RWPE2 (cell line): ENCODE results near the gene PIK3R5.
"Not testable (repeated sequence)": the region's sequence is repeated elsewhere in the genome, so short reads cannot be mapped to it uniquely, and the experiment has no call there.

ENCODE experiments used
- ATAC-seq: fragments of 200-7000 bp; cut with Tn5 transposase; 3 replicates; pipeline ENCODE4 v1.9.1; 2021; ENCODE audit warnings: low read depth
- DNase-seq: peaks from one replicate; pipeline ENCODE4 v3.0.0-alpha.2; 2020; ENCODE audit warnings: low spot score
- H3K27ac ChIP-seq: fragments of 450-650 bp; 2 replicates; pipeline ENCODE4 v1.5.1; 2017; ENCODE audit warnings: mild to moderate bottlenecking; ENCODE audit not compliant: poor library complexity, severe bottlenecking
- H3K27me3 ChIP-seq: fragments of 250-450 bp; sonication (Bioruptor Pico); 2 replicates; pipeline ENCODE4 v1.5.1; 2021; ENCODE audit warnings: mild to moderate bottlenecking, moderate library complexity; ENCODE audit not compliant: insufficient read depth, poor library complexity, severe bottlenecking
- H3K36me3 ChIP-seq: fragments of 250-450 bp; sonication (Bioruptor Pico); 2 replicates; pipeline ENCODE4 v1.5.1; 2020; ENCODE audit warnings: low read depth, mild to moderate bottlenecking, moderate library complexity
- H3K4me1 ChIP-seq: fragments of 250-450 bp; sonication (Bioruptor Pico); 2 replicates; pipeline ENCODE4 v1.5.1; 2021; ENCODE audit warnings: mild to moderate bottlenecking, moderate library complexity; ENCODE audit not compliant: insufficient read depth, poor library complexity, severe bottlenecking
- H3K4me3 ChIP-seq: fragments of 250-450 bp; sonication (Bioruptor Pico); 2 replicates; pipeline ENCODE4 v1.5.1; 2021; ENCODE audit warnings: mild to moderate bottlenecking, moderate library complexity; ENCODE audit not compliant: severe bottlenecking
- H3K9me3 ChIP-seq: fragments of 250-450 bp; sonication (Bioruptor Pico); 2 replicates; pipeline ENCODE4 v1.5.1; 2021; ENCODE audit warnings: mild to moderate bottlenecking, moderate library complexity; ENCODE audit not compliant: severe bottlenecking
- TF ChIP-seq, protein P1 (sequence below): fragments of 450-650 bp; IDR thresholded peaks from one replicate; pipeline ENCODE4 v1.5.1; 2017; ENCODE audit warnings: mild to moderate bottlenecking, moderate library complexity; ENCODE audit not compliant: poor library complexity, severe bottlenecking

The PIK3R5 gene

DNA sequence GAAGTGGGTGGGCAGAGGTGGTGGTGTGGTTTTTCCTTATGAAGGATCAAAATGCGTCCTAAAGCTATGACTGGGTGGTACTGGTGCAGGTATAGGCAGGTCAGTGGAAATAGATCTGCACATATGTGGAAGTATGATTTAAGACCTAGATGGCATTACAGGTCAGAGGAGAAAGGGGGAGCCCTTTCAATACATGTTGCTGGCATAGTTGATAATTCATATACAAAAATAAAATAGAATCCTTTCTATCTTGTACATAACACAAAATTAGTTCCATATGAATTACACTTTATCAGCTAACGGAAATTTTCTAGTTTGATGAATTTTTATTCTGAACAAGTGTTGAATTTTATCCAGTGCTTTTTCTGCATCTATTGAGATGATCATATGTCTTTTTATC lies 20.8 kb upstream of the PIK3R5 start:
- H3K9me3 ChIP-seq, result peaks cover 3% of the 10 kb centered on the region
- no peaks in the 10 kb centered on the region for H3K4me1 ChIP-seq
- H3K27me3 ChIP-seq, result no peaks in the 10 kb centered on the region
- TF ChIP-seq, protein P1, sequence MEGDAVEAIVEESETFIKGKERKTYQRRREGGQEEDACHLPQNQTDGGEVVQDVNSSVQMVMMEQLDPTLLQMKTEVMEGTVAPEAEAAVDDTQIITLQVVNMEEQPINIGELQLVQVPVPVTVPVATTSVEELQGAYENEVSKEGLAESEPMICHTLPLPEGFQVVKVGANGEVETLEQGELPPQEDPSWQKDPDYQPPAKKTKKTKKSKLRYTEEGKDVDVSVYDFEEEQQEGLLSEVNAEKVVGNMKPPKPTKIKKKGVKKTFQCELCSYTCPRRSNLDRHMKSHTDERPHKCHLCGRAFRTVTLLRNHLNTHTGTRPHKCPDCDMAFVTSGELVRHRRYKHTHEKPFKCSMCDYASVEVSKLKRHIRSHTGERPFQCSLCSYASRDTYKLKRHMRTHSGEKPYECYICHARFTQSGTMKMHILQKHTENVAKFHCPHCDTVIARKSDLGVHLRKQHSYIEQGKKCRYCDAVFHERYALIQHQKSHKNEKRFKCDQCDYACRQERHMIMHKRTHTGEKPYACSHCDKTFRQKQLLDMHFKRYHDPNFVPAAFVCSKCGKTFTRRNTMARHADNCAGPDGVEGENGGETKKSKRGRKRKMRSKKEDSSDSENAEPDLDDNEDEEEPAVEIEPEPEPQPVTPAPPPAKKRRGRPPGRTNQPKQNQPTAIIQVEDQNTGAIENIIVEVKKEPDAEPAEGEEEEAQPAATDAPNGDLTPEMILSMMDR, result peak; percentile 7
- no peaks in the 10 kb centered on the region for H3K36me3 ChIP-seq
- no peak overlapping the region for H3K4me3 ChIP-seq
- DNase-seq (no peak), ATAC-seq (no peak)
- H3K27ac ChIP-seq, result no peak overlapping the region

DNA sequence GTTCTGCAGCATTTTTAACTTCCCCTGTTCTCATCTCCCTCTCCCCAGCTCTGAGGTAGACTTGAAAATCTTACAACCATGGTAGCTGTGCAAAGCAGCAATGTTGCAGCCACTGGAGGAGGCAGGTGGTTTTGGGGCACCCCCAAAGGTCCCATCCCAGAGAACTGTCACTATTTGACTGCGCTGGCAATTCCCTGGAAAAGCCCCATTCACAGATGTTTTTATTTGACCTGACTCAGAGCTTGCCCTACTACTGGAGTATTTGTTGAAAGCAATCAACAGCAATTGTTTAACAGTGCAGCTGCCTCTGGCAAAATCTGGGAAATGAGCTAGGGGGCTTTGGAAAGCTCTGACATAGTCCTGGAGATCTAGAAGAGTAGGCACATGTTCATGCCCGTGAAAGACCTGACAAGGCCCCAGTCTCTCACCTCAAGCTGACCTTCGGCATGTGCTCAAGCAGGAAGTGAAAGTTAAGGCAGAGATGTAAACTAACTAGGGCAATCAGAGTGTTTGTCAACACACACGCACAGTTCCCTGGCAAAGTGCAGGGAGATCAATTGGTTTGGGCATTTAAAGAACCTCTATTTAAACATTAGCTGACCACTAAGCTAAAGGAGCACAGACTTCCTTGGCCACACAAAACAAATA lies 19.7 kb upstream of the PIK3R5 start:
- TF ChIP-seq, protein P1, result no peak

DNA sequence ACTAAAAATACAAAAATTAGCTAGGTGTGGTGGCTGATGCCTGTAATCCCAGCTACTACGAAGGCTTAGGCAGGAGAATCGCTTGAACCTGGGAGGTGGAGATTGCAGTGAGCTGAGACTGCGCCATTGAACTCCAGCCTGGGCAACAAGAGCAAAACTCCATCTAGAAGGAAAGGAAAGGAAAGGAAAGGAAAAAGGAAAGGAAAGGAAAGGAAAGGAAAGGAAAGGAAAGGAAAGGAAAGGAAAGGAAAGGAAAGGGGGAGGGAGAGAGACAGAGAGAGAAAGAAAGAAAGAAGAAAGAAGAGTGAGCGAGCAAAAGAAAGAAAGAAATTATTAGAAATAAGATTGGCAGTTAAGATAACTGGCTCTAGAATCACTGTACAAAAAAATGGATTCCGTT lies 18.7 kb upstream of the PIK3R5 start:
- H3K27me3 ChIP-seq, H3K9me3 ChIP-seq, DNase-seq, H3K4me1 ChIP-seq, ATAC-seq, H3K4me3 ChIP-seq, H3K27ac ChIP-seq, H3K36me3 ChIP-seq: not testable (repeated sequence)

More for the DNA sequence above, 19.7 kb upstream of the PIK3R5 start:
- H3K4me3 ChIP-seq, result no peak overlapping the region
- H3K9me3 ChIP-seq, result peaks cover 3% of the 10 kb centered on the region
- H3K27me3 ChIP-seq, result no peaks in the 10 kb centered on the region
- no peaks in the 10 kb centered on the region for H3K4me1 ChIP-seq
- ATAC-seq (no peak), DNase-seq (no peak)
- H3K36me3 ChIP-seq, result no peaks in the 10 kb centered on the region
- no peak overlapping the region for H3K27ac ChIP-seq

DNA sequence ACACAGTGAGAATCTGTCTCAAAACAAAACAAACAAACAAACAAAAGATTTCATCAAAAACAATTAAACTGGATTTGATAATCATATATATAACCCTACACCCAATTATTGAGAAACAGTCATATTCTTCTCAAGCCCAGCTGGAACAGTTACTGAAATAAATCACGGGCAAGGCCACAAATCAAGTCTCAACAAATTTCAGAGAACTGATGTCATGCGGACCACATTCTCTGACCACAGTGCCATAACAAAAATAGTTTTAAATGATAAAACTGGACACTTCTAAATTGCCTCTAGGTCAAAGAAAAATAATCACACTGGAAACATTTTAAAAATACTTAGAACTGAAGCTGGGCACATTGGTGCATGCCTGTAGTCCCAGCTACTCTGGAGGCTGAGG lies 15.9 kb upstream of the PIK3R5 start:
- Histone ChIP-seq H3K36me3 (no peaks in the 10 kb centered on the region), H3K4me1 (no peaks in the 10 kb centered on the region), H3K4me3 (no peak overlapping the region), H3K9me3 (peaks cover 3% of the 10 kb centered on the region), H3K27ac (no peak overlapping the region), H3K27me3 (no peaks in the 10 kb centered on the region)
- no peak for ATAC-seq
- TF ChIP-seq, protein P1, result no peak
- DNase-seq, result no peak

DNA sequence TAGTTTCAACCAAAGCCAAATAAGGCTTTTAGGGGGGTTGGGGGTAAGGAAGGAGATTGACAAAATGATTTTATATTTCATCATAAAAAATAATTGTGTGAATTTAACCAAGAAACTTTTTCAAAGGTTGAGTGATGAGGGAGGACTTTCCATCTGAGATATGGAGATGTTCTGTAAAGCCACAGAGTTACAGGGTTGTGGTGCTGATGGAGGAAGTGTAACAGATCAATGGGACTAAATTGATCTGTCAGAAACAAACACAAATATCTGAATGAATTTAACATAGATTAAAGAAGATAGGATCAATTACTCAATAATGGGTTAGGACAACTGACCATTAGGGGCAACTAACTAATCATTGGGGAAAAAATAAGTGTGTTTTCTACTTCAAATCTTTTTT lies 14.2 kb upstream of the PIK3R5 start:
- TF ChIP-seq, protein P1, result no peak
- H3K27me3 ChIP-seq, result no peaks in the 10 kb centered on the region
- no peaks in the 10 kb centered on the region for H3K36me3 ChIP-seq
- ATAC-seq (no peak), DNase-seq (no peak)
- H3K4me3 ChIP-seq, result no peak overlapping the region
- no peak overlapping the region for H3K27ac ChIP-seq
- H3K9me3 ChIP-seq, result no peaks in the 10 kb centered on the region
- no peaks in the 10 kb centered on the region for H3K4me1 ChIP-seq
